Measurements from ENCODE around the gene SMYD3.

Gene SMYD3

DNA sequence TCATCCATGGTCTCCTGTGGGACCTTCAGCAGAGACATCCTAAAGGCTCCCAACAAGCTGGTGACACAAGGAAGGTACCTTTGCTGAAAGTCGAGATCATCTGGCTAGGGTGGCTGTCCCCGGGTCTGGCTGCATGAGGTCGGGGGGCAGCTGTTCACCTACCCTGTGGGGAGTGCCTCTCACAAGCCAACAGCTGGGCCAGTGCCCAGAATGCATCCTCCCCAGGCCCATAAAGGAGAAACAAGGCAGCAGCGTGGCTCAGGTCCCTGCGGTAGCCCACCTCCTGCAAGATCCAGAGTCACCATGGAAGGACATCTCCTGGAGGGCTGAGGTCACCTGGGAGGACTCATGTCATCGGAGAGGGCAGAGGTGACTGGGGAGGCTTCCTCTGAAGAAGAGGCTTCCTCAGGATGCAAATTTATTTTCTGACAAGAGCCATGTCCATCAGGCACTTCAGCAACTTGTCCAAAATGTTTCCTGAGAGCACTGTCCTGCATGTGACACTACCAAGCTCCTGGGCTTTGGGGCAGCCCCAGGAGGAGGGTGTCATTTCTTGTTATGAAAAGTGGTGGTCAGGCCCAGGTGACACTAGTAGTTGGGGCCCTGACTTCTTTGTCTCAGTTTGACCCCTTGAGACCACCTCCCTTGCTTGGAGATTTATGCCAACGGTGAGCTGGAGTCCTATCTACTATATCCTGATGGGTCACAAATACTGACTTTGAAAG lies 6.7 kb upstream of the SMYD3 start:
- no peak for DNase-seq

GRCh38 chr1:246513041-246513440 lies 6.0 kb upstream of the SMYD3 start:
- no peak for DNase-seq

GRCh38 chr1:246512635-246513034 lies 5.6 kb upstream of the SMYD3 start:
- no peak for DNase-seq

- DNase-seq: no peak
These were observed 5.2 kb upstream of the SMYD3 start for GRCh38 chr1:246512230-246512629.

DNA sequence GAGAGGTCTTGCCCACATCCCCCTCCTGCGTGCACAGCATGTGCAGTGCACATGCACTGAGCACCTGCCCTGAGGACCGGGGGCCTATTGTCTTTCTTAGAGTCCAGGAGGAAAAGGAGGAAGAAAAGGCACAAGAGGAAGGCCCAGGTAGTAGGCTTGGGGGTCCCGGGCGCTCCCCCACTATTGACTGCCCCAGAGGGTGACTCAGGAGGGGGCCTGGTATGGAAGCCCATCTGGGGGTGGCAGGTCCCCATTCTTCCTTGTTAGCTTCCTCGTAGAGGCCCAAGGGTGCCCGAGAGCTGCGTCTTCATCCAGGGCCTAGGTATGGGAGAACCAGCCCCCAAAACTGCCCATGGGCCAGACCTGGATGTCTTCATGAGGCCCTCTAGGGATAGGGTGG lies 4.1 kb upstream of the SMYD3 start:
- DNase-seq: no peak

- no peak for DNase-seq
These were observed 3.3 kb upstream of the SMYD3 start for GRCh38 chr1:246510147-246511030.

DNA sequence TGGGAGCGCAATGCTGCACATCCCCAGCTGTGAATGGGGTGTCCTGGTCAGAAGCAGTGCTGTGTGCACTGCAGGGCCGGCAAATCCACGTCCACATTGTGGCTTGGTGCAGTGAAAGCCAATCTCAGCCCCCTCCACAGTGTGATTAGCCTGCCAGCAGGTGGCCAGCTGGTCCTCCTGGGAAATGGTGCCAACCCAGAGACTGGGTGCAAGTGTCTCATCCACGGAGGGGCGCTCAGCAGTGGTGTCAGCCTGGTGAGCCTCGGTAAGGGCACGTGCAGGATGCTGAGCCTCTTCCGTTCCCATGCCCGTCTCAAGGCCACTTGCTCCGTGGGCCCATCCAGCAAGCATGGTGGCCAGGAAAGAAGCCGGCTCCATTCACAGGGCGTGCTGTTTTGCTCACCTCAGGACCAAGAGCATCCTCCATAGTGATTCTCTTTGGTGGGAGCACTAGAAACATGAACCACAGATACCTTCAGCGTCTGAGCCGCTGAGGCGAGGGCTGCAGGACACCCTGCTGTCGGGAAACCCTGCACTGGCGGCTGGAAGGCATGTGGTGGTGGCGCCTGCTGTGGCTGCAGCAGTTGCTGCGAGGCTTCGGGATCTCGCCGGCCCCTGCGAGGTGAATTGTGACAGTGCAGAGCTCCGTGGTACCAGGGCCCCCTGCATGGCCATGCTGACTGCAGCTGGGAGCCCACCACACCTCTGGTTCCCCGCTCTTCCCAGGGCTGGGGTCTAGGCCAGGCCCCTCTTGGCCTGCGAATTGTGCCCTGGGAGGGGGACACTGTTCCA lies 2.0 kb upstream of the SMYD3 start:
- no peak for DNase-seq

DNA sequence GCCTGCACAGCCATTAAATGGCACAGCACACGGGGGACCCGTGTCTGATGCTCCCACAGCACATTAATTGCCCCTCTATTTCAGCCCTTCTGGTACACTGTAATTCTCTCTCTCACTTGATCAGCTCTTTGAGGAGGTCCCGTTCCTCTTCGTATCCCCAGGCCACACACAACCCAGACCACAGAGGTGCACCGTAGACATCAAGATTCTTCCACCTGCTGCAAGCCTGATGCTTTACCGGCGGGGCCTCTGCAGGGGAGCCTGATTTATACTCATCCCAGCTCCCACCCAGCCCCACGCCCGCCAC lies 759 bp downstream of the SMYD3 start:
- no peak for DNase-seq

DNA sequence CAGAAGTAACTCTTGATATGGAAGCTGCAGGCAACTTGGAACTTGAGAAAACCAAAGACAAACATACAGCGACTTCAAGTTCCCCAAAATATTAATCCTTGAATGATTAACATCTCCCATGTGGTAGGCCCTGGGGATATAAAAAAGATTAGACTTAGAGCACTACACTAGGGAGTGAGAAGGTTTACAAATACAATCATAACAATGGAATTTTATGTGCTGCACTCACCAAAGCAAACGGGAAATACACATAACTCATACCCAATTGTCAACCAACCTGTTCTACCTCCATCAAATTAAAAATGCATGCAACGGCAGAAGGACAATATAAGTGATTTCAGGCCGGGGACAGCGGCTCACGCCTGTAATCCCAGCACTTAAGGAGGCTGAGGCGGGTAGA lies 3.7 kb downstream of the SMYD3 start:
- no peak for DNase-seq

DNA sequence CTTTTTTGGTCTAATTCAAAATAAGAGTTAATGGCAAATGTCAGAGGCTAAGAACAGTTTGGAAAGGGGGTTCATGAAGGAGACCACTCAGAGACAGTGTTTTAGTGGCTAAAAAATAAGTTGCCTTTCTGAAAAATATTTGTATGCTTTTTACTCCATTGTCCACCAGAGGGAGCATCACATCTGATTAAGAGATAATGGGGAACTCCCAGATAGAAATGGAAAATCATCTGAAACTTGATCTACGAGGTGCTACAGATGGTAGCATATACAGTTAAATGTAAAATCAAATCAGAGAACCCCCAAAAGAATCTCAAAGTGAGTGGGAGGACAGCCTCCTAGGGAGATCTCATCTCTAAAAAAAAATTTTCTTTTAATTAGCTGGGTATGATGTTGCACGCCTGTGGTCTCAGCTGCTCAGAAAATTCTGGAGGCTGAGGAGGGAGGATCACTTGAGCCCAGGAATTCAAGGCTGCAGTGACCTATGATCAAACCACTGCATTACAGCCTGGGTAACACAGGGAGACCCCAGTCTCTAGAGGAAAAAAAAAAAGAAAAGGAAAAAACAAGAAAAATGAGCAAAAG lies 9.7 kb downstream of the SMYD3 start:
- DNase-seq: peak; percentile 78

GRCh38 chr1:246492611-246493245 lies 14.4 kb downstream of the SMYD3 start:
- peak; percentile 49 for DNase-seq

DNA sequence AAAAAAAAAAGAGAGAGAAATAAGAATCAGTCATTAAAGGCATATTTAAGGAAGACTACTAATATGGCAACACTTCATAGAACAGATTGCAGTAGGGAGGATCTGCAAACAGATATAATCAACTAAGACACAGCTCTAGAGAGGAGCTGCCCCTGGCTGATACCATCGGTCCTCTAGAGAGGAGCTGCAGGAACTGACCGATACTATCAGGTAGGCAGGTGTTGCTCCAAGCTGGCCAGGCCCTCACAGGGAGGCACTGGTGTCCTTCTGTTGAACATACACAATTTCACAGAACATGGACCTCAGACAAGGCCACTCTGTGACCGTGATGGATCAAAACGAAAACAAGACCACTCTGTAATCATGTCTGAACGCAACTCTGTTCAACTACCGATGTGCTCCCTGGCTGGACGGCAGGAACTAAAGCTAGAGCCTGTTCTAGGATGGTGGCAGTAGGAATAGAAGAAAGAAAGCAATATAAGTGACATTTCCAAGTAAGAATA lies 15.5 kb downstream of the SMYD3 start:
- no peak for DNase-seq

- no peak for DNase-seq
These were observed 18.4 kb downstream of the SMYD3 start for GRCh38 chr1:246488674-246489073.

DNA sequence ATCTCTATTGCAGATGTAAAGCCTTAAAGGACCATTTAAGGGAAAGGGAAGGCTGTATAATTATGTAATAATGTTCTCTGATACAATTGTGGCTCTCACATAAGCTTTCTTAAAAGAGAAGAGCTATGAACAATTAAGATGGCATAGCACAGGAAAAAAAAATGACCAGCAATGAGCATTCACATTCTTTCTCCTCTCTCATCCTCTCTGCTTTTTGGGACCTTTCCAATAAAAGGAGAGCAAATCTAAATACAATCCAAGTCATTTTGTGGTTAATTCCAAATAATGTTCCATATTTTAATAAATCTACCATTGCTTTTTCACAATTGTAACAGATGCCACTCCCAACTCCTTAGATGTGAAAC lies 23.5 kb downstream of the SMYD3 start:
- DNase-seq: no peak

GRCh38 chr1:246482805-246483568 lies 24.1 kb downstream of the SMYD3 start:
- peak; percentile 51 for DNase-seq

DNA sequence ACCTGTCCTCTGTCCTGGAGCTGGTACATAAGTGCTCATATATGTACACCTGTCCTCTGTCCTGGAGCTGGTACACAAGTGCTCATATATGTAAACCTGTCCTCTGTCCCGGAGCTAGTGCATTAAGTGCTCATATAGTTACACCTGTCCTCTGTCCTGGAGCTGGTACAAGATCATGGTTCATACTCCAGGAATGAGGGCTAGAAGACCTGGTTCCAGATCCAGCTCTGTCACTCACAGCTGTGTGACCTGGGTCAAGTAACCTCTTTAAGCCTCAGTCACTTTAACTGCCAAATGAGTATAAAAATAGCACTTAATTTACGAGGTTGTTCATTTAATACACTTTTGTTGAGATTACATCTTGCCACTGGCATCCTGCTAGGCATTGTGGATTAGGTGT lies 28.0 kb downstream of the SMYD3 start:
- no peak for DNase-seq

DNA sequence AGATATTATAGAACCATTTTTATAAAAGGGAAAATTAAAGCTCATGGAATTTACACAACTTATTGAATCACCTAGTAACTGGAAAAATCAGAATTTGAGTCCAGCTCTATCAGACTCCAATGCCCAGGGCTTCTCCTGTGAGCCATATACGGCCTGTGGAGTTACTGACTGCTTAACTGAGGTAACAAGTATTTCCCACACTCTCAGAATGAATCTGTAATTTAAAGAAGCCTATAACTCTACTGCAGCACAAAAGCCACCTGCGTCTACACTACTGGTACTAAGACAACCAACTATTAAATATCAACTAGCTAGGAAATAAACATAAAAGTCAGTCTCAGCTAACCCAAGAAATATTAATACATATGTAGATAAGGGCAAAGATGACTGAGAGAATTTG lies 29.4 kb downstream of the SMYD3 start:
- DNase-seq: no peak

DNA sequence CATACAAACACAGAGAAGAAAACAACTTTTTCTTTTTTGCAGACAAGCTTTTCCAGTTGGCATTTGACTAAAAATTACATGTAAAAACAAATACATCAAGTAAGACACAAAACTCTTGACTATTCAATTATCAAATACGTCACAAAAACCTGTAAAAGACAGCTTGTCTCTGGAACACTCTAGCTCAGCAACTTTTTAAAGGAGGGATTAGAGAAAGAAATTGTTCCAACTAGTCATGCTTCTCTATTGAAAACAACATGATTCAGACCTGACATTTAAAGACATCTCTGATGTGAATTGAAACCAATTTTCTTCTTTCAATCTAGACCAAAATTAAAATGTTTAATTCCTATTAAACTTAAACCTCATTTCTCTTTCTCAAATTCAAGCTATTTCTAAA lies 30.3 kb downstream of the SMYD3 start:
- DNase-seq: no peak

DNA sequence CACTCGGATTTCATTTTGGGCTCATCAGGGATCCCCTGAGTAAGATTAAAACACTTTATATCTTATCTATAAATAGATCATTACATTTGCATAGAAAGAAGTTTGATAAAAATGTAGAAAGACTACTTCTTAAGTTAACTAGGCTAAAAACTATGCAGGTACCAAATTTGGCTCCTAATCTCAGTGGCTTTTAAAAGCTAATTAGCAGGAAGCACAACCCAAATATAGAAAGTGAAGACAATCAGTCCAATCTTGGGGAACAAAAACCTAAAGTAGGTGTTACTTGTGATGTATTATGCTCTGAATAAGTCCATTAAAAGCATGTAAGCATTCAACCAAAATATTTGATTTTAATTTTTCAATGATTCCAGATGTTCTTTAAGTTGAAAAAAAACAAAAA lies 35.4 kb downstream of the SMYD3 start:
- DNase-seq: no peak

DNA sequence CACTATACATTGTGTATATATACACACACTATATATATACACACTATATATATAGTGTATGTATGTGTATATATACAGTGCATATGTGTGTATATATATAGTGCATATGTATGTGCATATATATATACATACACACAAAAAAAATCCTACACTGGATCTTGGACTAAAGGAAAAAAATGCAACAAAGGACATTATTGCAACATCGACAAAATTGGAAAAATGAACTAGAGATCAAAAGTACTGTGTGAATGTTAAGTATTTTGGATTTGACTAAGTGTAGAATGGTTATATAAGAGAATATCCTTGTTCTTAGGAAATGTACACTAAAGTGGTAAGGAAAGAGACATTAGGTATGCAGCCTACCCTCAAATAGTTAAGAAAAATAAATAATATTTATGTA lies 36.5 kb downstream of the SMYD3 start:
- no peak for DNase-seq

- DNase-seq: no peak
These were observed 44.1 kb downstream of the SMYD3 start for GRCh38 chr1:246462986-246463385.

GRCh38 chr1:246460406-246460805 lies 46.7 kb downstream of the SMYD3 start:
- no peak for DNase-seq

Data from NCI-H2171 (cell line).